PC-9 (cell line): ENCODE measurements around the gene VEGFB.

Experiments used
- EZH2 ChIP-seq: fragments of 200-600 bp; sonication (generic); IDR thresholded peaks from 2 replicates; pipeline ENCODE4 v1.8.0; 2017; ENCODE audit warnings: antibody characterized with exemption, low read depth
- TF ChIP-seq, protein P1 (sequence below): fragments of 200-600 bp; sonication (generic); conservative IDR thresholded peaks from 2 replicates; pipeline ENCODE4 v1.6.1; 2017; ENCODE audit warnings: mixed run types, antibody characterized with exemption, mild to moderate bottlenecking, moderate library complexity

- TF ChIP-seq, protein P1, sequence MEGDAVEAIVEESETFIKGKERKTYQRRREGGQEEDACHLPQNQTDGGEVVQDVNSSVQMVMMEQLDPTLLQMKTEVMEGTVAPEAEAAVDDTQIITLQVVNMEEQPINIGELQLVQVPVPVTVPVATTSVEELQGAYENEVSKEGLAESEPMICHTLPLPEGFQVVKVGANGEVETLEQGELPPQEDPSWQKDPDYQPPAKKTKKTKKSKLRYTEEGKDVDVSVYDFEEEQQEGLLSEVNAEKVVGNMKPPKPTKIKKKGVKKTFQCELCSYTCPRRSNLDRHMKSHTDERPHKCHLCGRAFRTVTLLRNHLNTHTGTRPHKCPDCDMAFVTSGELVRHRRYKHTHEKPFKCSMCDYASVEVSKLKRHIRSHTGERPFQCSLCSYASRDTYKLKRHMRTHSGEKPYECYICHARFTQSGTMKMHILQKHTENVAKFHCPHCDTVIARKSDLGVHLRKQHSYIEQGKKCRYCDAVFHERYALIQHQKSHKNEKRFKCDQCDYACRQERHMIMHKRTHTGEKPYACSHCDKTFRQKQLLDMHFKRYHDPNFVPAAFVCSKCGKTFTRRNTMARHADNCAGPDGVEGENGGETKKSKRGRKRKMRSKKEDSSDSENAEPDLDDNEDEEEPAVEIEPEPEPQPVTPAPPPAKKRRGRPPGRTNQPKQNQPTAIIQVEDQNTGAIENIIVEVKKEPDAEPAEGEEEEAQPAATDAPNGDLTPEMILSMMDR, result no peak
- TF ChIP-seq EZH2, result no peak
Measured at GRCh38 chr11:64245401-64245796, 11.0 kb downstream of the VEGFB start.
